Measurements from ENCODE around the gene THTPA.
A peak's percentile ranks its signal among the peaks of the same experiment; 100 is the strongest.

The THTPA gene

GRCh38 chr14:23578560-23579310, 22.7 kb downstream of the THTPA start, which contains the start of gene JPH4:
Gene JPH4 (minus strand): TSS chr14:23578790. CDS start chr14:23577453, 1,337 bp downstream.
- peaks cover 0 to 26% (median 8%) of the 10 kb centered on the region in 4 experiments for H3K4me1 ChIP-seq (ENCODE audit: control extremely low read depth in 1 of 4, control insufficient read depth in 4 of 4, insufficient read depth in 4 of 4, low read length in 3 of 4)
- peaks cover 0 to 6% (median 0%) of the 10 kb centered on the region in 5 experiments for H3K9me3 ChIP-seq (ENCODE audit: control extremely low read depth in 1 of 5, control insufficient read depth in 4 of 5, insufficient read depth in 2 of 5, low read depth in 1 of 5, low read length in 4 of 5)
- no peak within 1 kb of the TSS for H3K27ac ChIP-seq (ENCODE audit: insufficient read depth in 1 of 2, low read depth in 1 of 2, low read length in 2 of 2, poor library complexity in 1 of 2, severe bottlenecking in 2 of 2)
- H3K4me3 ChIP-seq (ENCODE audit: control insufficient read depth in 1 of 7, extremely low read depth in 1 of 7, insufficient read depth in 4 of 7, low read depth in 2 of 7, low read length in 6 of 7) = peak within 1 kb of the TSS in 1 of 7 experiments; percentile 34
- H3K27me3 ChIP-seq (replicated peaks in 2 of 5; ENCODE audit: control insufficient read depth in 4 of 5, insufficient read depth in 5 of 5, low read length in 4 of 5) = peaks cover 2 to 57% (median 7%) of the 10 kb centered on the region in 5 experiments
- WGBS (ENCODE audit: insufficient coverage) = 51% methylated on average over 16 of the region's 18 CpGs
- H3K36me3 ChIP-seq (ENCODE audit: control insufficient read depth in 4 of 4, insufficient read depth in 4 of 4, low read length in 3 of 4) = no peaks in the 10 kb centered on the region
- no peak for DNase-seq
- ChIA-PET POLR2A (no interaction called here), CTCF (interaction anchor here (1.3 kb wide), 1 partner anchor 10 kb away, joined by 3 read pairs; no protein-coding TSS in a partner anchor)

- no peak overlapping the region for H3K4me3 ChIP-seq (ENCODE audit: control insufficient read depth in 1 of 7, extremely low read depth in 1 of 7, insufficient read depth in 4 of 7, low read depth in 2 of 7, low read length in 6 of 7)
- H3K9me3 ChIP-seq (ENCODE audit: control extremely low read depth in 1 of 5, control insufficient read depth in 4 of 5, insufficient read depth in 2 of 5, low read depth in 1 of 5, low read length in 4 of 5) = peaks cover 0 to 6% (median 0%) of the 10 kb centered on the region in 5 experiments
- CTCF ChIA-PET = interaction anchor here (1.3 to 1.5 kb wide), 2 partner anchors 9 to 332 kb away, joined by 3 to 4 read pairs; no protein-coding TSS in a partner anchor
- peaks cover 0 to 26% (median 8%) of the 10 kb centered on the region in 4 experiments for H3K4me1 ChIP-seq (ENCODE audit: control extremely low read depth in 1 of 4, control insufficient read depth in 4 of 4, insufficient read depth in 4 of 4, low read length in 3 of 4)
- WGBS (ENCODE audit: insufficient coverage) = 88% methylated on average over 1 of the region's 3 CpGs
- no peaks in the 10 kb centered on the region for H3K36me3 ChIP-seq (ENCODE audit: control insufficient read depth in 4 of 4, insufficient read depth in 4 of 4, low read length in 3 of 4)
- no peak for DNase-seq
- no peak overlapping the region for H3K27ac ChIP-seq (ENCODE audit: insufficient read depth in 1 of 2, low read depth in 1 of 2, low read length in 2 of 2, poor library complexity in 1 of 2, severe bottlenecking in 2 of 2)
- peaks cover 2 to 57% (median 7%) of the 10 kb centered on the region in 5 experiments for H3K27me3 ChIP-seq (replicated peaks in 2 of 5; ENCODE audit: control insufficient read depth in 4 of 5, insufficient read depth in 5 of 5, low read length in 4 of 5)
- POLR2A ChIA-PET = no interaction called here
Measured at GRCh38 chr14:23579311-23579630, 23.2 kb downstream of the THTPA start.

GRCh38 chr14:23579739-23580138, 23.7 kb downstream of the THTPA start:
- Histone ChIP-seq H3K27ac (ENCODE audit: insufficient read depth in 1 of 2, low read depth in 1 of 2, low read length in 2 of 2, poor library complexity in 1 of 2, severe bottlenecking in 2 of 2) (no peak overlapping the region), H3K4me1 (ENCODE audit: control extremely low read depth in 1 of 4, control insufficient read depth in 4 of 4, insufficient read depth in 4 of 4, low read length in 3 of 4) (peaks cover 0 to 26% (median 8%) of the 10 kb centered on the region in 4 experiments), H3K36me3 (ENCODE audit: control insufficient read depth in 4 of 4, insufficient read depth in 4 of 4, low read length in 3 of 4) (no peaks in the 10 kb centered on the region), H3K27me3 (replicated peaks in 2 of 5; ENCODE audit: control insufficient read depth in 4 of 5, insufficient read depth in 5 of 5, low read length in 4 of 5) (peaks cover 2 to 57% (median 7%) of the 10 kb centered on the region in 5 experiments), H3K9me3 (ENCODE audit: control extremely low read depth in 1 of 5, control insufficient read depth in 4 of 5, insufficient read depth in 2 of 5, low read depth in 1 of 5, low read length in 4 of 5) (peaks cover 0 to 6% (median 0%) of the 10 kb centered on the region in 5 experiments), H3K4me3 (ENCODE audit: control insufficient read depth in 1 of 7, extremely low read depth in 1 of 7, insufficient read depth in 4 of 7, low read depth in 2 of 7, low read length in 6 of 7) (no peak overlapping the region)
- POLR2A ChIA-PET = no interaction called here
- CTCF ChIA-PET = interaction anchor here (1.3 to 1.5 kb wide), 2 partner anchors 9 to 331 kb away, joined by 3 to 4 read pairs; no protein-coding TSS in a partner anchor
- no peak for DNase-seq

- H3K4me1 ChIP-seq (ENCODE audit: control extremely low read depth in 1 of 4, control insufficient read depth in 4 of 4, insufficient read depth in 4 of 4, low read length in 3 of 4) = peaks cover 0 to 26% (median 8%) of the 10 kb centered on the region in 4 experiments
- no peak overlapping the region for H3K27ac ChIP-seq (ENCODE audit: insufficient read depth in 1 of 2, low read depth in 1 of 2, low read length in 2 of 2, poor library complexity in 1 of 2, severe bottlenecking in 2 of 2)
- ChIA-PET CTCF (interaction anchor here (0.8 to 4.1 kb wide), 6 partner anchors 8 to 331 kb away, joined by 3 to 20 read pairs (median 4); partner anchors contain the start of gene AP1G2), POLR2A (interaction anchor here (1.2 kb wide), 1 partner anchor 8 kb away, joined by 3 read pairs; no protein-coding TSS in a partner anchor)
- WGBS (ENCODE audit: insufficient coverage) = 98% methylated on average over 15 of the region's 24 CpGs
- no peak for DNase-seq
- H3K4me3 ChIP-seq (ENCODE audit: control insufficient read depth in 1 of 7, extremely low read depth in 1 of 7, insufficient read depth in 4 of 7, low read depth in 2 of 7, low read length in 6 of 7) = no peak overlapping the region
- H3K36me3 ChIP-seq (ENCODE audit: control insufficient read depth in 4 of 4, insufficient read depth in 4 of 4, low read length in 3 of 4) = no peaks in the 10 kb centered on the region
- peaks cover 2 to 51% (median 7%) of the 10 kb centered on the region in 5 experiments for H3K27me3 ChIP-seq (replicated peaks in 2 of 5; ENCODE audit: control insufficient read depth in 4 of 5, insufficient read depth in 5 of 5, low read length in 4 of 5)
- H3K9me3 ChIP-seq (ENCODE audit: control extremely low read depth in 1 of 5, control insufficient read depth in 4 of 5, insufficient read depth in 2 of 5, low read depth in 1 of 5, low read length in 4 of 5) = peaks cover 0 to 4% (median 0%) of the 10 kb centered on the region in 5 experiments
Measured at GRCh38 chr14:23580152-23580926, 24.3 kb downstream of the THTPA start.

GRCh38 chr14:23580948-23581281, 24.8 kb downstream of the THTPA start:
- H3K9me3 ChIP-seq (ENCODE audit: control extremely low read depth in 1 of 5, control insufficient read depth in 4 of 5, insufficient read depth in 2 of 5, low read depth in 1 of 5, low read length in 4 of 5) = no peaks in the 10 kb centered on the region
- H3K27ac ChIP-seq (ENCODE audit: insufficient read depth in 1 of 2, low read depth in 1 of 2, low read length in 2 of 2, poor library complexity in 1 of 2, severe bottlenecking in 2 of 2) = no peak overlapping the region
- DNase-seq = peak in 1 of 3 donors; percentile 19
- ChIA-PET CTCF (interaction anchor here (0.8 to 4.1 kb wide), 4 partner anchors 8 to 13 kb away, joined by 3 to 20 read pairs (median 4); partner anchors contain the start of gene AP1G2), POLR2A (interaction anchor here (1.2 kb wide), 1 partner anchor 9 kb away, joined by 3 read pairs; no protein-coding TSS in a partner anchor)
- no peak overlapping the region for H3K4me3 ChIP-seq (ENCODE audit: control insufficient read depth in 1 of 7, extremely low read depth in 1 of 7, insufficient read depth in 4 of 7, low read depth in 2 of 7, low read length in 6 of 7)
- H3K36me3 ChIP-seq (ENCODE audit: control insufficient read depth in 4 of 4, insufficient read depth in 4 of 4, low read length in 3 of 4) = no peaks in the 10 kb centered on the region
- peaks cover 2 to 45% (median 7%) of the 10 kb centered on the region in 5 experiments for H3K27me3 ChIP-seq (replicated peaks in 2 of 5; ENCODE audit: control insufficient read depth in 4 of 5, insufficient read depth in 5 of 5, low read length in 4 of 5)
- peaks cover 0 to 24% (median 8%) of the 10 kb centered on the region in 4 experiments for H3K4me1 ChIP-seq (ENCODE audit: control extremely low read depth in 1 of 4, control insufficient read depth in 4 of 4, insufficient read depth in 4 of 4, low read length in 3 of 4)
- 100% methylated on average over 5 of the region's 8 CpGs for WGBS (ENCODE audit: insufficient coverage)

GRCh38 chr14:23582906-23583760, 27.1 kb downstream of the THTPA start:
- peaks cover 2 to 23% (median 2%) of the 10 kb centered on the region in 5 experiments for H3K27me3 ChIP-seq (replicated peaks in 2 of 5; ENCODE audit: control insufficient read depth in 4 of 5, insufficient read depth in 5 of 5, low read length in 4 of 5)
- no peak overlapping the region for H3K27ac ChIP-seq (ENCODE audit: insufficient read depth in 1 of 2, low read depth in 1 of 2, low read length in 2 of 2, poor library complexity in 1 of 2, severe bottlenecking in 2 of 2)
- no peaks in the 10 kb centered on the region for H3K36me3 ChIP-seq (ENCODE audit: control insufficient read depth in 4 of 4, insufficient read depth in 4 of 4, low read length in 3 of 4)
- CTCF ChIA-PET = interaction anchor here (0.7 to 4.1 kb wide), 6 partner anchors 12 to 350 kb away, joined by 3 to 20 read pairs (median 4); partner anchors contain the start of gene DHRS2
- peaks cover 0 to 5% (median 0%) of the 10 kb centered on the region in 4 experiments for H3K4me1 ChIP-seq (ENCODE audit: control extremely low read depth in 1 of 4, control insufficient read depth in 4 of 4, insufficient read depth in 4 of 4, low read length in 3 of 4)
- WGBS (ENCODE audit: insufficient coverage) = no CpG with 5 or more reads among the region's 3 CpGs
- no peak overlapping the region for H3K4me3 ChIP-seq (ENCODE audit: control insufficient read depth in 1 of 7, extremely low read depth in 1 of 7, insufficient read depth in 4 of 7, low read depth in 2 of 7, low read length in 6 of 7)
- no peak for DNase-seq
- POLR2A ChIA-PET = no interaction called here
- H3K9me3 ChIP-seq (ENCODE audit: control extremely low read depth in 1 of 5, control insufficient read depth in 4 of 5, insufficient read depth in 2 of 5, low read depth in 1 of 5, low read length in 4 of 5) = no peaks in the 10 kb centered on the region

Measured in common myeloid progenitor, CD34-positive (primary cell).